PC-3 (cell line): ENCODE measurements around the gene HABP4.

Experiments
- CTCF ChIP-seq: fragments of 300-600 bp; sonication (generic); conservative IDR thresholded peaks from 2 replicates; pipeline ENCODE4 v1.5.1; 2017; ENCODE audit warnings: antibody characterized with exemption, low read depth, mild to moderate bottlenecking, low read length
- EZH2 ChIP-seq: fragments of 300-600 bp; sonication (generic); IDR thresholded peaks from one replicate; pipeline ENCODE4 v1.6.1; 2017; ENCODE audit warnings: antibody characterized with exemption, mild to moderate bottlenecking, low read length; ENCODE audit not compliant: unreplicated experiment
- EZH2phosphoT487 ChIP-seq: fragments of 300-600 bp; sonication (generic); IDR thresholded peaks from 2 replicates; pipeline ENCODE4 v1.6.1; 2018; ENCODE audit warnings: mild to moderate bottlenecking, antibody characterized with exemption, low read length, borderline replicate concordance

- TF ChIP-seq EZH2 (no peak), CTCF (no peak), EZH2phosphoT487 (no peak)
Observed at GRCh38 chr9:96476591-96476990, 26.6 kb downstream of the HABP4 start.
